AG04449 (cell line): ENCODE results near the gene SAP30BP.

ENCODE experiments used
- CTCF ChIA-PET: fragments of 350-600 bp; formaldehyde crosslinking; extraction: SDS; loops from one replicate; lab custom pipeline; 2021; ENCODE audit warnings: antibody characterized with exemption; lab: Yijun Ruan, JAX
- POLR2A ChIA-PET: fragments of 400-600, 350-600 bp; formaldehyde crosslinking; extraction: SDS; loops from one replicate; lab custom pipeline; 2020; ENCODE audit warnings: antibody characterized with exemption, inconsistent platforms; lab: Yijun Ruan, JAX
- DNase-seq: peaks from one replicate; pipeline ENCODE4 v3.0.0-alpha.2; 2010; ENCODE audit warnings: low read depth, low spot score
- H3K4me3 ChIP-seq: 2 replicates; pipeline ENCODE4 v1.5.1; 2011; ENCODE audit warnings: low read depth, mild to moderate bottlenecking, control low read depth, low read length
- TF ChIP-seq, protein P1 (sequence below): IDR thresholded peaks from one replicate; pipeline ENCODE4 v1.5.1; 2011; ENCODE audit warnings: mild to moderate bottlenecking, moderate library complexity, low read length, control low read depth, inconsistent platforms; ENCODE audit not compliant: insufficient read depth; ENCODE audit errors: missing control alignments

SAP30BP gene

DNA sequence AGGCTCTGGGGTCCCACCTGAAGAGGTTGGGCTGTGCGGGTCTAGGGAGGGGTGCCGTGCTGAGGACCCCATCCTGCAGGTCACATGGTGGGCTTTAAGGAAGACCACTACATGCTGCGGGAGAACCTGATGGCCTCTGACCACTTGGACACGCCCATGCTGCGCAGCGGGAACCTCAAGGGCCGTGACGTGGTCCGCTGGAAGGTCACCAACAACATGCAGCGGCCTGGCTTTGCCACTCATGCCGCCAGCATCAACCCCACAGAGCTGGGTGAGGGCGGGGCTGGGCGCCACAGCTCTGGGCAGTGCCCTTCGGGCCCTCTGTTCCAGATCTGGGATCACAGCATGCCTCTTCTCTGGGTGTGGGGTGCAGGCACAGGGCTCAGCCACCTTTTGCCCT lies 72.7 kb downstream of the SAP30BP start:
- ChIA-PET POLR2A (no interaction called here), CTCF (interaction anchor here (1.1 to 13.1 kb wide), 3 partner anchors 8 to 187 kb away, joined by 3 to 174 read pairs (median 4); no protein-coding TSS in a partner anchor)
- no peak for DNase-seq
- no peak overlapping the region for H3K4me3 ChIP-seq
- TF ChIP-seq, protein P1, sequence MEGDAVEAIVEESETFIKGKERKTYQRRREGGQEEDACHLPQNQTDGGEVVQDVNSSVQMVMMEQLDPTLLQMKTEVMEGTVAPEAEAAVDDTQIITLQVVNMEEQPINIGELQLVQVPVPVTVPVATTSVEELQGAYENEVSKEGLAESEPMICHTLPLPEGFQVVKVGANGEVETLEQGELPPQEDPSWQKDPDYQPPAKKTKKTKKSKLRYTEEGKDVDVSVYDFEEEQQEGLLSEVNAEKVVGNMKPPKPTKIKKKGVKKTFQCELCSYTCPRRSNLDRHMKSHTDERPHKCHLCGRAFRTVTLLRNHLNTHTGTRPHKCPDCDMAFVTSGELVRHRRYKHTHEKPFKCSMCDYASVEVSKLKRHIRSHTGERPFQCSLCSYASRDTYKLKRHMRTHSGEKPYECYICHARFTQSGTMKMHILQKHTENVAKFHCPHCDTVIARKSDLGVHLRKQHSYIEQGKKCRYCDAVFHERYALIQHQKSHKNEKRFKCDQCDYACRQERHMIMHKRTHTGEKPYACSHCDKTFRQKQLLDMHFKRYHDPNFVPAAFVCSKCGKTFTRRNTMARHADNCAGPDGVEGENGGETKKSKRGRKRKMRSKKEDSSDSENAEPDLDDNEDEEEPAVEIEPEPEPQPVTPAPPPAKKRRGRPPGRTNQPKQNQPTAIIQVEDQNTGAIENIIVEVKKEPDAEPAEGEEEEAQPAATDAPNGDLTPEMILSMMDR, result no peak

DNA sequence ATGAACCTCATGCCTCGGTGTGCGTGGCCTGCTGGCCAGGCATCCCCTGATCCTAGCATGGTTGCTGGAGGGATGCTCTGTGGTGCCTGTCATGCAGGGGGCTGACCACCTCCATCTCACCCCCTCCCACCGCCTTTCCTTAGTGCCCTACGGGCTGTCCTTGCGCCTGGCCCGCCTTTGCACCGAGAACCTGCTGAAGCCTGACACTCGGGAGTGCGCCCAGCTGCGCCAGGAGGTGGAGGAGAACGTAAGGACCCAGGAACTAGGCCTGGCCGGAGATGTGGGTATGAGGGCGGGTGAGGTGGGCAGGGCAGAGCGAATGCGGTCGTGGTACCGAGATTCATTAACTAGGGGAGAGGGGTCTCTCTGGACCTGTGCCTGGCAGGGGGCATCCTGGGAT lies 73.1 kb downstream of the SAP30BP start:
- no peak for DNase-seq
- TF ChIP-seq, protein P1, result no peak
- H3K4me3 ChIP-seq, result no peak overlapping the region
- CTCF ChIA-PET, result interaction anchor here (3.7 to 13.1 kb wide), 2 partner anchors 8 to 107 kb away, joined by 25 to 174 read pairs; partner anchors contain the start of gene SMIM5
- POLR2A ChIA-PET, result no interaction called here

DNA sequence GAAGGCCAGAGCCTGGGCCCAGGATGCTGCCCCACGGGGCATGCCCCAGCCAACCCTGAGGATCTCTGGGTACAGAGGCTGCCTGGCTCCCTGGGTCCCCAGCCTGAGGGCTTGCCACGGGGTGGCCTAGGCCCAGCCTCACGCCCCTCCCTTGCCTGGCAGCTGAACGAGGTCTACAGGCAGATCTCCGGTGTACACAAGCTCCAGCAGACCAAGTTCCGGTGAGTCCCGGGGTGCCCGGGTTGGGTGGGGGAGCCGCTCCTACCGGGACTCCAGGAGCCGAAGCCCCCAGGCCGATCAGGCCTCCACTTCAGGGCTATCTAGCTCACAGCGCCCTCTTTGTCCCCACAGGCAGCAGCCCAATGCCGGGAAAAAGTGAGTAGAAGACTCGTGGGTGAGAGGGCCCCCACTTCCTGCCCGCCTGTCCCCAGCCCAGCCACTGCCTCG lies 73.5 kb downstream of the SAP30BP start:
- TF ChIP-seq, protein P1, result no peak
- DNase-seq, result no peak
- POLR2A ChIA-PET, result no interaction called here
- CTCF ChIA-PET, result interaction anchor here (2.1 to 13.1 kb wide), 3 partner anchors 7 to 107 kb away, joined by 7 to 174 read pairs (median 25); partner anchors contain the start of gene SMIM5
- no peak overlapping the region for H3K4me3 ChIP-seq

DNA sequence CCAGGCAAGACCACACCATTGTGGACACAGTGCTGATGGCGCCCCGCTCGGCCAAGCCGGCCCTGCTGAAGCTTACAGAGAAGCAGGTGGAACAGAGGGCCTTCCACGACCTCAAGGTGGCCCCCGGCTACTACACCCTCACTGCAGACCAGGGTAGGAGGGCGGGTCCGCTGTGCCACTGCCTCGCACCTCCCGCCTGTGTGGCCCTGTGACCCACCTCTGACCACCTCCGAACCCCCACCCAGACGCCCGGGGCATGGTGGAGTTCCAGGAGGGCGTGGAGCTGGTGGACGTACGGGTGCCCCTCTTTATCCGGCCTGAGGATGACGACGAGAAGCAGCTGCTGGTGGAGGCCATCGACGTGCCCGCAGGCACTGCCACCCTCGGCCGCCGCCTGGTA lies 75.2 kb downstream of the SAP30BP start:
- TF ChIP-seq, protein P1, result no peak
- no peak overlapping the region for H3K4me3 ChIP-seq
- ChIA-PET CTCF (interaction anchor here (0.7 to 3.7 kb wide), 3 partner anchors 11 to 109 kb away, joined by 3 to 25 read pairs (median 7); partner anchors contain the start of gene SMIM5), POLR2A (no interaction called here)
- DNase-seq, result no peak

DNA sequence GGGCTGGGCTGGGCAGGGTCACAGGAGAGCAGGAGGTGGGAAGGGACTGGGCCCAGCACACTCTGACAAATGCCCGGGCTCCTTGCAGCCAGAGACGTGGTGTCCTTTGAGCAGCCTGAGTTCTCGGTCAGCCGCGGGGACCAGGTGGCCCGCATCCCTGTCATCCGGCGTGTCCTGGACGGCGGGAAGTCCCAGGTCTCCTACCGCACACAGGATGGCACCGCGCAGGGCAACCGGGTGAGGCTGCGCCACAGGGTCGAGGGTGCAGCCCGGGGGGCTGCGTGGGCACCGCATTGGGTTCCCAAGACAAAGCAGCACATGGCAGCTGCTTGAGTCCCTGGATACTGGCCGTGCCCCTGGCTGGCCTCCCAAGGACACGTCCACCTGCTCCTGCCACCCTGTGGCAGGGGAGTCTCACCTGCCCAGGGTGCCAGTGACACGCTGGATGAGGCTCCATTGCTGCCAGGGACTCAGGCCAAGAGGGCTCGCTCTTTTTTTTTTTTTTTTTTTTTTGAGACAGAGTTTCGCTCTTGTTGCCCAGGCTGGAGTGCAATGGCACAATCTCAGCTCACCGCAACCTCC lies 76.6 kb downstream of the SAP30BP start:
- no peak overlapping the region for H3K4me3 ChIP-seq
- ChIA-PET CTCF (interaction anchor here (3.7 to 23.0 kb wide), 3 partner anchors 8 to 111 kb away, joined by 25 to 1427 read pairs (median 174); partner anchors contain the start of gene SMIM5), POLR2A (no interaction called here)
- TF ChIP-seq, protein P1, result no peak
- DNase-seq, result no peak

DNA sequence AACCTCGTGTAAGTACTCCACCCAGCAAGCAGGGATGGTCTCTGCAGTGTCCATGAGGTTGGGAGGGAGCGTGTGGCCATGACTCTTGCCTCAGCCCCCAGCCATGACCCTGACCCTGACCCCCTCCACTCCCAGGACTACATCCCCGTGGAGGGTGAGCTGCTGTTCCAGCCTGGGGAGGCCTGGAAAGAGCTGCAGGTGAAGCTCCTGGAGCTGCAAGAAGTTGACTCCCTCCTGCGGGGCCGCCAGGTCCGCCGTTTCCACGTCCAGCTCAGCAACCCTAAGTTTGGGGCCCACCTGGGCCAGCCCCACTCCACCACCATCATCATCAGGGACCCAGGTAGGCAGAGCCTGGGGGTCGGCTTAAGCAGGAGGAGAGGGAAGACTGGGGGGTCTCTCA lies 81.6 kb downstream of the SAP30BP start:
- POLR2A ChIA-PET, result interaction anchor here (0.6 kb wide), 1 partner anchor 71 kb away, joined by 3 read pairs; no protein-coding TSS in a partner anchor
- TF ChIP-seq, protein P1, result no peak
- CTCF ChIA-PET, result interaction anchor here (0.8 to 23.0 kb wide), 26 partner anchors 13 to 634 kb away, joined by 3 to 1427 read pairs (median 11); partner anchors contain the start of genes GALK1, LLGL2, MYO15B and RECQL5

More for the DNA sequence above, 81.6 kb downstream of the SAP30BP start:
- DNase-seq, result no peak
- H3K4me3 ChIP-seq, result no peak overlapping the region
